ENCODE data around the gene SLC6A15. TPM values are rescaled to one million over a fixed set of nuclear protein-coding genes. Genes with fewer than 3 reads are reported as not detected.

Gene SLC6A15
- total RNA-seq, 1 donor = not detected

DNA sequence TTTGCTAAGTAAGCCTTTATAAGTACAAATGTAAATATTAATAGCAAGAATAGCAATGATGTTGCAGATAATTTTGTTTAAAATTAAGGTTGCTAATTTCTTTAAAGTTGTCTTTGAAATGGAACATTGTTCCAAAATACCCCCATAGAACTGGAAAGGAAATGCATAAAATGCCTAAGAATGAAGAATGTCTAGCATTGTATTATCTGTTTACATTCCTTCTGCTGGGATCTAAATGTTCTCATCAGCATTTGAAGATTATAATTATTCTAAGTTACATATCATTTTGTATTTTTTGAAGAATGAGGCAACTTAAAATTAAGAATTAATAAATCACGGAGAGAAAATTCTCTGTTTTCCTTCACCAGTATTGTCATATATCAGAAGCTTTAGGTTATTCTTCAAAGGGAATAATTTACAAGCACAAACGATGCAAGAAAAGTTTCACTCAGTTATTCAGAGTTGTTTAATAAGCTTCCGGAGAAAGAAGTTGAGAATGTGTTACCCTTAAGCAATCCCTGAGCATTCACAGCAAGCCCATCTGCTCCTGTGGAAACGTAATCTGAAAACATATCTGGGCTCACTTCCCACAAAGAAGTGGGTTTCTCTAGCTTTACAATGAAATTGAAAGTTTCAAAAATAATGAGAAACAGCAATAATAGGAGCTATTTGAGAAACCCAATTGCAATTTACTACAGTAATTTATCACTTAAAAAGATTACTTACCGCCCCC is 21.3 kb downstream of the SLC6A15 start:
- Histone ChIP-seq H3K4me2 (ENCODE audit: insufficient read depth, low read length) (no peak overlapping the region), H3K9me3 (ENCODE audit: low read depth, low read length) (no peaks in the 10 kb centered on the region), H3K4me1 (ENCODE audit: insufficient read depth, low read length) (no peaks in the 10 kb centered on the region), H4K20me1 (ENCODE audit: insufficient read depth, low read length) (no peaks in the 10 kb centered on the region), H3K27me3 (ENCODE audit: insufficient read depth, low read length) (no peaks in the 10 kb centered on the region), H3K79me2 (ENCODE audit: insufficient read depth, low read length) (no peaks in the 10 kb centered on the region), H3K36me3 (ENCODE audit: insufficient read depth, low read length) (no peaks in the 10 kb centered on the region), H3K4me3 (ENCODE audit: insufficient read depth, low read length) (no peak overlapping the region), H2AFZ (ENCODE audit: low read length) (no peak overlapping the region), H3K27ac (ENCODE audit: low read depth, low read length) (no peak overlapping the region)
- DNase-seq (ENCODE audit: insufficient read length, low spot score, missing footprints) = no peak
- TF ChIP-seq, protein P1, sequence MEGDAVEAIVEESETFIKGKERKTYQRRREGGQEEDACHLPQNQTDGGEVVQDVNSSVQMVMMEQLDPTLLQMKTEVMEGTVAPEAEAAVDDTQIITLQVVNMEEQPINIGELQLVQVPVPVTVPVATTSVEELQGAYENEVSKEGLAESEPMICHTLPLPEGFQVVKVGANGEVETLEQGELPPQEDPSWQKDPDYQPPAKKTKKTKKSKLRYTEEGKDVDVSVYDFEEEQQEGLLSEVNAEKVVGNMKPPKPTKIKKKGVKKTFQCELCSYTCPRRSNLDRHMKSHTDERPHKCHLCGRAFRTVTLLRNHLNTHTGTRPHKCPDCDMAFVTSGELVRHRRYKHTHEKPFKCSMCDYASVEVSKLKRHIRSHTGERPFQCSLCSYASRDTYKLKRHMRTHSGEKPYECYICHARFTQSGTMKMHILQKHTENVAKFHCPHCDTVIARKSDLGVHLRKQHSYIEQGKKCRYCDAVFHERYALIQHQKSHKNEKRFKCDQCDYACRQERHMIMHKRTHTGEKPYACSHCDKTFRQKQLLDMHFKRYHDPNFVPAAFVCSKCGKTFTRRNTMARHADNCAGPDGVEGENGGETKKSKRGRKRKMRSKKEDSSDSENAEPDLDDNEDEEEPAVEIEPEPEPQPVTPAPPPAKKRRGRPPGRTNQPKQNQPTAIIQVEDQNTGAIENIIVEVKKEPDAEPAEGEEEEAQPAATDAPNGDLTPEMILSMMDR (IDR thresholded peaks at IDR 0.05; ENCODE audit: extremely low read depth, low read depth, low read length) = no peak

DNA sequence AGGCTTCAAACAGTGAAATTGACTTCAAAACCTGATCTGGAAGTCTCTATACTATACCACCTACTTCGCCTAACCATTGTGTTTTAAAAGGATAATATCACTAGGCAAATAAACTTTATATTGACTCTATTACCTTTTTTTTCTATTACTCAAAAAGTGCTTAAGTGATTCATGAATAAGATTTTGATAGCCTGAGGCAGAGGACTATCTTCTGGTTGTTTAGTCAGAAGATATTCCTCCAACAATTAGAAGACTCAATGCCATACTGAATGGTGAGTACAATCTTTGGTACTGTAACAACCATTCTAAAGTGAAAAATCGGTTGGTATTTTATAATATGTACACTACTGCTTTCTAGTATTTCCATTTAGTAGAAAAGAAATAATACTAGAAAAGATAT is 22.8 kb downstream of the SLC6A15 start:
- no peaks in the 10 kb centered on the region for H4K20me1 ChIP-seq (ENCODE audit: insufficient read depth, low read length)
- TF ChIP-seq, protein P1 (IDR thresholded peaks at IDR 0.05; ENCODE audit: extremely low read depth, low read depth, low read length) = no peak
- H2AFZ ChIP-seq (ENCODE audit: low read length) = no peak overlapping the region
- no peak for DNase-seq (ENCODE audit: insufficient read length, low spot score, missing footprints)
- no peaks in the 10 kb centered on the region for H3K36me3 ChIP-seq (ENCODE audit: insufficient read depth, low read length)
- no peak overlapping the region for H3K4me3 ChIP-seq (ENCODE audit: insufficient read depth, low read length)
- no peaks in the 10 kb centered on the region for H3K9me3 ChIP-seq (ENCODE audit: low read depth, low read length)
- H3K27me3 ChIP-seq (ENCODE audit: insufficient read depth, low read length) = no peaks in the 10 kb centered on the region
- no peak overlapping the region for H3K4me2 ChIP-seq (ENCODE audit: insufficient read depth, low read length)
- H3K4me1 ChIP-seq (ENCODE audit: insufficient read depth, low read length) = no peaks in the 10 kb centered on the region
- no peaks in the 10 kb centered on the region for H3K79me2 ChIP-seq (ENCODE audit: insufficient read depth, low read length)
- no peak overlapping the region for H3K27ac ChIP-seq (ENCODE audit: low read depth, low read length)

DNA sequence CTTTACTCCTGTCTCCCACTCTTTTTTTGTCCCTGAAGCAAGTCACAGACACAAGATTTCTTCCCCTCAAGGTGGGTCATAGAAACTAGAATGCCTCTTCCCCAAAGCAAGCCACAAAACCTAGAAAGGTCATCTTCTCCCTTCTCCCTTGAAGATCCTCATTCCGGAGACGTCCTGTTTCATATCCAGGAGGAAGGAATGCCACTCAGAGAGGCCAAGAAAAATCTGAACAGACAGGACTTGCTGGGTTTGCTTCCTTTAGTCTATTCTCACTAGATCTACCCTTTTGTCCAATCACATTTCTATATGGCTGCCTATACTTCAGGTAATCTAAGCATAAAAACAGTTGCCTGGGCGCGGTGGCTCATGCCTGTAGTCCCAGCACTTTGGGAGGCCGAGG is 23.7 kb downstream of the SLC6A15 start:
- H4K20me1 ChIP-seq (ENCODE audit: insufficient read depth, low read length) = no peaks in the 10 kb centered on the region
- H3K4me1 ChIP-seq (ENCODE audit: insufficient read depth, low read length) = no peaks in the 10 kb centered on the region
- TF ChIP-seq, protein P1 (IDR thresholded peaks at IDR 0.05; ENCODE audit: extremely low read depth, low read depth, low read length) = no peak
- DNase-seq (ENCODE audit: insufficient read length, low spot score, missing footprints) = no peak
- H3K9me3 ChIP-seq (ENCODE audit: low read depth, low read length) = no peaks in the 10 kb centered on the region
- H3K79me2 ChIP-seq (ENCODE audit: insufficient read depth, low read length) = no peaks in the 10 kb centered on the region
- H3K4me2 ChIP-seq (ENCODE audit: insufficient read depth, low read length) = no peak overlapping the region
- no peak overlapping the region for H2AFZ ChIP-seq (ENCODE audit: low read length)
- H3K36me3 ChIP-seq (ENCODE audit: insufficient read depth, low read length) = no peaks in the 10 kb centered on the region
- H3K27me3 ChIP-seq (ENCODE audit: insufficient read depth, low read length) = no peaks in the 10 kb centered on the region
- no peak overlapping the region for H3K27ac ChIP-seq (ENCODE audit: low read depth, low read length)
- H3K4me3 ChIP-seq (ENCODE audit: insufficient read depth, low read length) = no peak overlapping the region

DNA sequence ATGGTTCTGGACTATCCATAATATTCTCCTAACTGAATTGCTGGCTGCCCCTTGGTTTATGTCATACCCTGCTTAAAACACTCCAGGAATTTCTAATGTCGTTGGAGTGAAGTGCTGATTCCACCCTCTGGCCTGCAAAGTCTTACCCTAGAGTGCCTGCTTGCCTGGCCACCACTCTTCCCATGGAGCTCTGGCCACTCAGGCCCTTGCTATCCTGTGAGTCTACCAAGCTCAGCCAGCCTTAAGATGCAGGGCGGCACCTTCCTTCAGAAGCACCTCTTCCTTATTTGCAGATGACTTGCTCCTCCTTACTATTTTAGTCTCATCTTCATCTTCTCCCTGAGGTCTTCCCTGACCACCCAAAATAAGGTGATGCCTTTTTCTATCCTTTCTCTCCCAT is 35.3 kb downstream of the SLC6A15 start:
- Histone ChIP-seq H3K27ac (ENCODE audit: low read depth, low read length) (no peak overlapping the region), H3K4me1 (ENCODE audit: insufficient read depth, low read length) (no peaks in the 10 kb centered on the region), H4K20me1 (ENCODE audit: insufficient read depth, low read length) (no peaks in the 10 kb centered on the region), H3K4me2 (ENCODE audit: insufficient read depth, low read length) (no peak overlapping the region), H3K27me3 (ENCODE audit: insufficient read depth, low read length) (no peaks in the 10 kb centered on the region), H2AFZ (ENCODE audit: low read length) (no peak overlapping the region), H3K36me3 (ENCODE audit: insufficient read depth, low read length) (no peaks in the 10 kb centered on the region), H3K9me3 (ENCODE audit: low read depth, low read length) (no peaks in the 10 kb centered on the region), H3K79me2 (ENCODE audit: insufficient read depth, low read length) (no peaks in the 10 kb centered on the region), H3K4me3 (ENCODE audit: insufficient read depth, low read length) (no peak overlapping the region)
- DNase-seq (ENCODE audit: insufficient read length, low spot score, missing footprints) = no peak
- TF ChIP-seq, protein P1 (IDR thresholded peaks at IDR 0.05; ENCODE audit: extremely low read depth, low read depth, low read length) = no peak

Measured in osteoblast (primary cell).